Measurements from ENCODE around the gene CDH19.

The CDH19 gene

GRCh38 chr18:66638856-66639629, 35.2 kb upstream of the CDH19 start:
- H4K8ac ChIP-seq (ENCODE audit: low read depth, low read length): no peak overlapping the region
- H3K9ac ChIP-seq (ENCODE audit: low read length): no peak overlapping the region
- H3K79me2 ChIP-seq (ENCODE audit: control insufficient read depth, insufficient read depth, low read length): no peaks in the 10 kb centered on the region
- H3K4me3 ChIP-seq (ENCODE audit: low read length): no peak overlapping the region
- H3K4me2 ChIP-seq (ENCODE audit: low read length): no peak overlapping the region
- no peaks in the 10 kb centered on the region for H3K79me1 ChIP-seq (ENCODE audit: low read length)
- no peak overlapping the region for H4K5ac ChIP-seq (ENCODE audit: low read length)
- H2BK120ac ChIP-seq (ENCODE audit: low read depth, low read length): no peak overlapping the region
- H3K4ac ChIP-seq (ENCODE audit: low read depth, low read length): no peak overlapping the region
- H3K27me3 ChIP-seq (ENCODE audit: insufficient read depth, low read length, poor library complexity): no peaks in the 10 kb centered on the region
- H3K56ac ChIP-seq (ENCODE audit: low read length): no peak overlapping the region
- H3K18ac ChIP-seq (ENCODE audit: low read length): no peak overlapping the region
- no peaks in the 10 kb centered on the region for H3K4me1 ChIP-seq (ENCODE audit: control insufficient read depth, low read depth, low read length)
- H2BK5ac ChIP-seq (ENCODE audit: low read length): no peak overlapping the region
- H3K27ac ChIP-seq (ENCODE audit: low read depth, low read length): no peak overlapping the region
- H2AK5ac ChIP-seq (ENCODE audit: low read length): no peak overlapping the region
- no peaks in the 10 kb centered on the region for H3K36me3 ChIP-seq (ENCODE audit: control insufficient read depth, insufficient read depth, low read length)
- no peak for DNase-seq
- no CpG with 5 or more reads among the region's 5 CpGs for WGBS (ENCODE audit: extremely low coverage, insufficient coverage, low lambda C conversion rate)
- H3K23ac ChIP-seq (ENCODE audit: low read length): no peak overlapping the region
- H2BK15ac ChIP-seq (replicated peaks; ENCODE audit: low read depth): no peak overlapping the region

DNA sequence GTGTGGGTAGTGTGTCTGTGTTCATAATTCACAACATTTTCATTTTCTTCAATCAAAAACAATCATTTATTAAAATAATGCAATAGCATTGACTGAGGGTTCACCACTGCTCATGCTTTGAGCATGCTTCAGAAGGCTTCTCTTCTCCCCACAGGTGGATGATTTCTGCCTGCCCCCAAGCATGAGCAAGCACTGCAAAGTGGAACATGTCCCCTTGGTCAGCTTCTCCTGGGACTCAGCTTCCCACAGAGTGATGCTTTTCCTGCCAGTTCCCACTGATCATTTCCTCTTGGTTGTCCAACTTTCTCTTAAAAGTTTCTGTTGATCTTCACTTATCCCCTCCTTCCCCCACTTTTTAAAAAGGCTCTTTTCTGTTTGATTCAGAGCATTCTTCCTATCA, 31.5 kb upstream of the CDH19 start:
- H3K36me3 ChIP-seq (ENCODE audit: control insufficient read depth, insufficient read depth, low read length): no peaks in the 10 kb centered on the region
- no peaks in the 10 kb centered on the region for H3K4me1 ChIP-seq (ENCODE audit: control insufficient read depth, low read depth, low read length)
- no peak overlapping the region for H3K23ac ChIP-seq (ENCODE audit: low read length)
- no peak overlapping the region for H2BK15ac ChIP-seq (replicated peaks; ENCODE audit: low read depth)
- H3K18ac ChIP-seq (ENCODE audit: low read length): no peak overlapping the region
- no peak overlapping the region for H3K27ac ChIP-seq (ENCODE audit: low read depth, low read length)
- H3K79me2 ChIP-seq (ENCODE audit: control insufficient read depth, insufficient read depth, low read length): no peaks in the 10 kb centered on the region
- H3K4me3 ChIP-seq (ENCODE audit: low read length): no peak overlapping the region
- no peak overlapping the region for H3K56ac ChIP-seq (ENCODE audit: low read length)
- H2BK120ac ChIP-seq (ENCODE audit: low read depth, low read length): no peak overlapping the region
- H4K5ac ChIP-seq (ENCODE audit: low read length): no peak overlapping the region
- no peak for DNase-seq
- no peaks in the 10 kb centered on the region for H3K79me1 ChIP-seq (ENCODE audit: low read length)
- no peaks in the 10 kb centered on the region for H3K27me3 ChIP-seq (ENCODE audit: insufficient read depth, low read length, poor library complexity)
- H2BK5ac ChIP-seq (ENCODE audit: low read length): no peak overlapping the region
- no peak overlapping the region for H3K4ac ChIP-seq (ENCODE audit: low read depth, low read length)
- no peak overlapping the region for H3K4me2 ChIP-seq (ENCODE audit: low read length)
- no peak overlapping the region for H4K8ac ChIP-seq (ENCODE audit: low read depth, low read length)
- no peak overlapping the region for H2AK5ac ChIP-seq (ENCODE audit: low read length)
- no peak overlapping the region for H3K9ac ChIP-seq (ENCODE audit: low read length)

GRCh38 chr18:66632756-66633155, 28.9 kb upstream of the CDH19 start:
- WGBS (ENCODE audit: extremely low coverage, insufficient coverage, low lambda C conversion rate): no CpG with 5 or more reads among the region's 1 CpG
- H2AK5ac ChIP-seq (ENCODE audit: low read length): no peak overlapping the region
- H3K27me3 ChIP-seq (ENCODE audit: insufficient read depth, low read length, poor library complexity): no peaks in the 10 kb centered on the region
- no peak overlapping the region for H3K4me2 ChIP-seq (ENCODE audit: low read length)
- no peak overlapping the region for H3K23ac ChIP-seq (ENCODE audit: low read length)
- H3K4me3 ChIP-seq (ENCODE audit: low read length): no peak overlapping the region
- H4K5ac ChIP-seq (ENCODE audit: low read length): no peak overlapping the region
- no peaks in the 10 kb centered on the region for H3K36me3 ChIP-seq (ENCODE audit: control insufficient read depth, insufficient read depth, low read length)
- no peaks in the 10 kb centered on the region for H3K79me1 ChIP-seq (ENCODE audit: low read length)
- H3K56ac ChIP-seq (ENCODE audit: low read length): no peak overlapping the region
- DNase-seq: no peak
- H3K79me2 ChIP-seq (ENCODE audit: control insufficient read depth, insufficient read depth, low read length): no peaks in the 10 kb centered on the region
- no peak overlapping the region for H2BK5ac ChIP-seq (ENCODE audit: low read length)
- no peak overlapping the region for H2BK120ac ChIP-seq (ENCODE audit: low read depth, low read length)
- no peak overlapping the region for H3K4ac ChIP-seq (ENCODE audit: low read depth, low read length)
- H3K27ac ChIP-seq (ENCODE audit: low read depth, low read length): no peak overlapping the region
- no peak overlapping the region for H2BK15ac ChIP-seq (replicated peaks; ENCODE audit: low read depth)
- H3K4me1 ChIP-seq (ENCODE audit: control insufficient read depth, low read depth, low read length): no peaks in the 10 kb centered on the region
- no peak overlapping the region for H3K9ac ChIP-seq (ENCODE audit: low read length)
- H3K18ac ChIP-seq (ENCODE audit: low read length): no peak overlapping the region
- no peak overlapping the region for H4K8ac ChIP-seq (ENCODE audit: low read depth, low read length)

- DNase-seq: no peak
- H3K4me2 ChIP-seq (ENCODE audit: low read length): no peak overlapping the region
Measured at GRCh38 chr18:66630831-66631230, 26.9 kb upstream of the CDH19 start.

GRCh38 chr18:66623821-66624220, 19.9 kb upstream of the CDH19 start:
- DNase-seq: no peak
- Histone ChIP-seq H3K56ac (ENCODE audit: low read length) (no peak overlapping the region), H3K4me2 (ENCODE audit: low read length) (no peak overlapping the region), H3K23ac (ENCODE audit: low read length) (no peak overlapping the region), H2AK5ac (ENCODE audit: low read length) (no peak overlapping the region), H2BK5ac (ENCODE audit: low read length) (no peak overlapping the region), H3K27me3 (ENCODE audit: insufficient read depth, low read length, poor library complexity) (no peaks in the 10 kb centered on the region), H2BK120ac (ENCODE audit: low read depth, low read length) (no peak overlapping the region), H3K27ac (ENCODE audit: low read depth, low read length) (no peak overlapping the region), H3K4me1 (ENCODE audit: control insufficient read depth, low read depth, low read length) (no peaks in the 10 kb centered on the region), H3K18ac (ENCODE audit: low read length) (no peak overlapping the region), H3K4ac (ENCODE audit: low read depth, low read length) (no peak overlapping the region), H4K5ac (ENCODE audit: low read length) (no peak overlapping the region), H2BK15ac (replicated peaks; ENCODE audit: low read depth) (no peak overlapping the region), H3K4me3 (ENCODE audit: low read length) (no peak overlapping the region), H3K9ac (ENCODE audit: low read length) (no peak overlapping the region), H4K8ac (ENCODE audit: low read depth, low read length) (no peak overlapping the region), H3K79me2 (ENCODE audit: control insufficient read depth, insufficient read depth, low read length) (no peaks in the 10 kb centered on the region), H3K36me3 (ENCODE audit: control insufficient read depth, insufficient read depth, low read length) (no peaks in the 10 kb centered on the region), H3K79me1 (ENCODE audit: low read length) (no peaks in the 10 kb centered on the region)
- no CpG with 5 or more reads among the region's 1 CpG for WGBS (ENCODE audit: extremely low coverage, insufficient coverage, low lambda C conversion rate)

More at GRCh38 chr18:66630831-66631230, 26.9 kb upstream of the CDH19 start:
- Histone ChIP-seq H4K8ac (ENCODE audit: low read depth, low read length) (no peak overlapping the region), H3K27me3 (ENCODE audit: insufficient read depth, low read length, poor library complexity) (no peaks in the 10 kb centered on the region), H3K79me1 (ENCODE audit: low read length) (no peaks in the 10 kb centered on the region), H3K56ac (ENCODE audit: low read length) (no peak overlapping the region), H2AK5ac (ENCODE audit: low read length) (no peak overlapping the region), H2BK5ac (ENCODE audit: low read length) (no peak overlapping the region), H3K18ac (ENCODE audit: low read length) (no peak overlapping the region), H3K4me3 (ENCODE audit: low read length) (no peak overlapping the region), H3K36me3 (ENCODE audit: control insufficient read depth, insufficient read depth, low read length) (no peaks in the 10 kb centered on the region), H4K5ac (ENCODE audit: low read length) (no peak overlapping the region), H2BK15ac (replicated peaks; ENCODE audit: low read depth) (no peak overlapping the region), H3K27ac (ENCODE audit: low read depth, low read length) (no peak overlapping the region), H3K79me2 (ENCODE audit: control insufficient read depth, insufficient read depth, low read length) (no peaks in the 10 kb centered on the region), H2BK120ac (ENCODE audit: low read depth, low read length) (no peak overlapping the region), H3K4me1 (ENCODE audit: control insufficient read depth, low read depth, low read length) (no peaks in the 10 kb centered on the region), H3K9ac (ENCODE audit: low read length) (no peak overlapping the region), H3K4ac (ENCODE audit: low read depth, low read length) (no peak overlapping the region), H3K23ac (ENCODE audit: low read length) (no peak overlapping the region)
- WGBS (ENCODE audit: extremely low coverage, insufficient coverage, low lambda C conversion rate): no CpG with 5 or more reads among the region's 1 CpG
